Measurements from ENCODE around the gene ZNF433.
"Not testable (repeated sequence)": the region's sequence is repeated elsewhere in the genome, so short reads cannot be mapped to it uniquely, and the experiment has no call there.

Gene ZNF433

DNA sequence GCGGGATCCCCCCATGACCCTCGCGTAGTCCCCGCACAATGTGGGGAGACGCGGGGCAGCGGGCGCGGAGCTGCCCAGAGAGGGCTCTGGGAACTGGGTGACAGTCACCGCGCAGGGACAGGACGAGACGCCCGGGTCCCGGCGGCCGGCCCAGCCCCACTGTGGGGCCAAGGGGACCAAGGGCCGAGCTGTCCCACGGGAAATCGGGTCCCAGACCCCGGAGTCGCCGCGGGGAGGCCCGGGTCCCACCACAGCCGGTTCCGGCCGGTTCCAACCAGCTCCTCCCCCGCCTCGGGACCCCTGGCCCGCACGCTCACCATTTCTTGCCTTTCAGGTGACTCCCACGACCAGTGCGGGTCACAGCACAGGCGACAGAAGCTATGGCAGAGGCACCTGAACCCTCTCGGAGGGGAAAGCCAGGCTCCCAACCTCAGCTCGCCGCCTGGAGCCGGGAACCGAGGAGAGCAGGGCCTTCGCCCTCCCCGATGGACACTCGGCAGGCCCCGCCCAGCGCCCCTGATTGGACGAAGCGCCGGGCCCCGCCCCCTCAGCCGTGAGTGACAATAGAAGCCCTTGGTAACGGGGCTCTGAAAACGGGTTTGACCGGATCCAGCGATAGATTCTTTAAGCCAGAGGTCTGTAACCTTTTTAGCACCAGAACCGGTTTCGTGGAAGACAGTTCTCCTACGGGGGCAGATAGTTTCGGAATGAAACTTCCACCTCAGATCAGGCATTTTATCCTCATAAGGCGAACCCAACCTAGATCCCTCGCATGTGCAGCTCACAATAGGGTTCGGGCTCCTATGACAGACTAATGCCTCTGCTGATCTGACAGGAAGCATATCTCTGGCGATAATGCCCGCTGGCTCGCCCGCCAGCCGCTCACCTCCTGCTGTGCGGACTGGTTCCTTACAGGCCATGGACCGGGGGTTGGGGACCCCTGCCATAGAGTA, at the start of gene ZNF433:
Gene ZNF433, minus strand, starts transcription at position 460 of the 953 bp plus-strand sequence. Its CDS starts 140 bp downstream, at position 320.
- DNase-seq = no peak

DNA sequence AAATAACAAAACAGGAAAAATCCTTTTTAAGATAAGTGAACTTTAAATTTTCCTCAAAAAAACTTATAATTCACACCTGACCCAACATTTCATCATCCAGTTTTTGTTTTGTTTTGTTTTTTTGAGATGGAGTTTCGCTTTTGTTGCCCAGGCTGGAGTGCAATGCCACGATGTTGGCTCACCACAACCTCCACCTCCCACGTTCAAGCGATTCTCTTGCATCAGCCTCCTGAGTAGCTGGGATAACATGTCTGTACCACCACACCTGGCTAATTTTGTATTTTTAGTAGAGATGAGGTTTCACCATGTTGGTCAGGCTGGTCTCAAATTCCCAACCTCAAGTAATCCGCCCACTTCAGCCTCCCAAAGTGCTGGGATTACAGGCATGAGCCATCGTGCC, 47.9 kb upstream of the ZNF433 start:
- DNase-seq = not testable (repeated sequence)

DNA sequence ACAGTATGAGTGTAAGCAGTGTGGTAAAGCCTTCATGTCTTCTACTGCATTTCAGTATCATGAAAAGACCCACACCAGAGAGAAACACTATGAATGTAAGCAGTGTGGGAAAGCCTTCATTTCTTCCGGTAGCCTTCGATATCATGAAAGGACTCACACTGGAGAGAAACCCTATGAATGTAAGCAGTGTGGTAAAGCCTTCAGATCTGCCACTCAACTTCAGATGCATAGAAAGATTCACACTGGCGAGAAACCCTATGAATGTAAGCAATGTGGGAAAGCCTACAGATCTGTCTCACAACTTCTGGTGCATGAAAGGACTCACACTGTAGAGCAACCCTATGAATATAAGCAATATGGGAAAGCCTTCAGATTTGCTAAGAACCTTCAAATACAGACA, 41.9 kb upstream of the ZNF433 start:
- DNase-seq = no peak

DNA sequence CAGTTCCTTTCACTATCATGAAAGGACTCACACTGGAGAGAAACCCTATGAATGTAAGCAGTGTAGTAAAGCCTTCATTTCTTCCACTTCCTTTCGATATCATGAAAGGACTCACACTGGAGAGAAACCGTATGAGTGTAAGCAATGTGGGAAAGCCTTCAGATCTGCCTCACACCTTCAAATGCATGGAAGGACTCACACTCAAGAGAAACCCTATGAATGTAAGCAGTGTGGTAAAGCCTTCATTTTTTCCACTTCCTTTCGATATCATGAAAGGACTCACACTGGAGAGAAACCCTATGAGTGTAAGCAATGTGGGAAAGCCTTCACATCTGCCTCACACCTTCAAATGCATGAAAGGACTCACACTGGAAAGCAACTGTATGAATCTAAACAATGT, 40.9 kb upstream of the ZNF433 start:
- DNase-seq = not testable (repeated sequence)

DNA sequence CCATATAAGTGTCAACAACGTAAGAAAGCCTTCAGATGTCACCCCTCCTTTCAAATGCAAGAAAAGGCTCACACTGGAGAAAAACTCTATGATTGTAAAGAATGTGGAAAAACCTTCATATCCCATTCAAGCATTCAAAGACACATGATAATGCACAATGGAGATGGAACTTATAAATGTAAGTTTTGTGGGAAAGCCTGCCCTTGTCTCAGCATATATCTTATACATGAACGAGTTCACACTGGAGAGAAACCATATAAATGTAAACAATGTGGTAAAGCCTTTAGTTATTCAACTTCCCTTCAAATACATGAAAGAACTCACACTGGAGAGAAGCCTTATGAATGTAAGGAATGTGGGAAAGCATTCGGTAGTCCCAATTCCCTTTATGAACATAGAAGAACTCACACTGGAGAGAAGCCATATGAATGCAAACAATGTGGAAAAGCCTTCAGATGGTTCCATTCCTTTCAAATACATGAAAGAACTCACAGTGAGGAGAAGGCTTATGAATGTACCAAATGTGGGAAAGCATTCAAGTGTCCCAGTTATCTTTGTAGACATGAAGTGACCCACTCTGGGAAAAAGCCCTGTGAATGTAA, 40.2 kb upstream of the ZNF433 start:
- DNase-seq = no peak

DNA sequence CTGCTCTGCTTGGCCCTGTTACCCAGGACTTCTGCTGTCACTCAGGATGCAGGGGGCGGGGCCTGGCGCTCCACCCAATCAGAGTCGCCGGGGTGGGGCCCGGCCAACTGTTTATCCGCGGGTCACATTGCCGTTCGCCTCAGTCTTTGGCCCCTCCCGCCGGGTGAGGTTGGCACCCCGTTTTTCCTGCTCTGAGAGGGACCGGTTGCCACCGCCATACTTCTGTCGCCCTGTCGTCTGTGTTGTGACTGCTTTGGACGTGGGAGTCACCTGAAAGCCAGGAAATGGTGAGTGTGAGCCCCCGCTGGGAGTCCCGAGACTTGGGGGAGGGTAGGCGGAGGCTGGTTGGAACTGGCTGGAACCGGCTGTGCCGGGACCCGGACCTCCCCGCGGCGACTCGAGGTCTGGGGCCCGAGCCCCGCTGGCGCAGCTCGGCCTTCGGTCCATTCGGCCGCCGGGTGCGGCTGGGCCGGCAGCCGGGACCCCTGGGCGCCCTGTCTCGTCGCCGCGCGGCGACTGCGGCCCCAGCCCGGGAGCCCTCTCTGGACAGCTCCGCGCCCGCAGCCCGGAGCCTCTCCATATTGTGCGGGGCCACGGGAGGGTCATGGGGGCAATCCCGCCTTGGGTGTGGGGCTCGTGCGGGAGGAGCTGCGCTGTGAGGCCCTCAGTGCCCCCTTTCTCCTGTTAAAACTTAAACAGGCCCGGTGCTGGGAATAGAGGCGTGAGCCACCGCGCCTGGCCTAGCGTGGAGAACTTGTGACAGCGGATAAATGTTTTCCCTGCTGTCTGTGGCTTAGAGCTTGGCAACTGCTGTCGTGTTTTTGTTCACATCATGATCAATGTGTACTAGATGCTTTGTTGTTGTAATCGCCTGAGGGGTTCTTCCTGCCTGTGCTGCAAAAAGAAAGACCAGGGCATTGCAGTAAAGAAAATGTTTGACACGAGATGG, 29.4 kb upstream of the ZNF433 start, which contains the start of gene ZNF844:
Gene ZNF844, plus strand, starts transcription at position 142 of the 949 bp plus-strand sequence. Its CDS starts 143 bp downstream, at position 285.
- DNase-seq = no peak

DNA sequence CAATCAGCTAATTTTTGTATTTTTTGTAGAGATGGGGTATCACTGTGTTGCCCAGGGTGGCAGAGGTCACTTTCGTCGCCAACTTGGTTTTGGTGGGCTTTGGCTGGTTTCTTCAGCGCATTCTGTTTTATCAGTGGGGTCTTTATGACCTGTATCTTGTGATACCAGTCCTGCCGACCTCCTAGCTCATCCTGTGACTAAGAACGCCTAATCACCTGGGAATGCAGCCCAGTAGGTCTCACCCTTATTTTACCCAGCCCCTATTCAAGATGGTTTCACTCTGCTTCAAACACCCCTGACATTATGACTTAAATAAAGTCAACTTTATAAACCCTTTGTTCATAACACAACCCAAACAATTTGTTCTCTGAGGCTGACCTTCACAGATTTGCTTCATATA, 20.3 kb upstream of the ZNF433 start:
- DNase-seq = no peak

DNA sequence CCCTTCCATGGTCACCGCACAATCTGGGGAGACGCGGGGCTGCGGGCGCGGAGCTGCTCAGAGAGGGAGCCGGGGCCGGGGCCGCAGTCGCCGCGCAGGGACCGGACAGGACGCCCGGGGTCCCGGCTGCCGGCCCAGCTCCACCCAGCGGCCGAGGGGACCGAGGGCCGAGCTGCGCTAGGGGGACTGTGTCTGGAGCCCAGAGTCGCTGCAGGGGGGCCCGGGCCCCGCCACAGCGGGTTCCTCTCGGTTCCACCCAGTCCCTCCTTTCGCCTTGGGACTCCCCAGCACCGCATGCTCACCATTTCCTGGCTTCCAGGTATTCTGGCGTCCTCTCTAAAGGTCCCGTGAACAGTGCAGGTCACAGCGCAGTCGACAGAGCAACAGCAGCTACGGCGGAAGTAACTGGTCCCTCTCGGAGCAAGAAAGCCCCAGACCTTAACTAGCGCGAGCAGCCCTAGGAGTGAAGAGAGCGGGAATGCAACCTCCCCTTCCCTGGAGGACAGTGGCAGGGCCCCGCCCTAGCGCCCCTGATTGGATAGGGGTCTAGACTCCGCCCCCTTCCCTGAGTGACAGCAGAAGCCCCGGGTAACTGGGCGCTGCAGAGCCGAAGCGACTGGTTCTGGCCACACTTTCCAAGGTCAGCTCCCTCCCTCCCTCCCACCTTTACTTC, 17.2 kb upstream of the ZNF433 start, which contains the start of gene ZNF878:
Gene ZNF878, minus strand, starts transcription at position 465 of the 673 bp plus-strand sequence. Its CDS starts 160 bp downstream, at position 305.
- DNase-seq = no peak

DNA sequence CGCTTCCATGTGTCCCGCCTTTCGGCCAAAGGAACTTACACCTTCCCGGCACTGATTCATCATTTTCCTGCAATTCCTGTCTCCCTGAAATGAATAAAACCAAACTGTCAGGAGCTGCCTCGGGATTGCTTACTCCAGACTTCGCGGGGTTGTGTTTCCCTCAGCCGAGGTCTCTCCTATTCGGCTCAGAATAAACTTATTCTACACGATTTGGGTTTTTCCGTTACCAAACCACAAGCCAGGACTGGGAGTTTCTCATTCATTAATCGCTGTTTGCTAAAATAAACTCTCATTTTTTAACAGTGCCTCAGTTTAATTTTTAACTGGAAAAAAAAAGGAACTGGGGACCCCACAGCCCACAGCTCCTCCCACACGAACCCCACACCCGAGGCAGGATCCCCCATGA, 16.6 kb upstream of the ZNF433 start:
- DNase-seq = no peak

DNA sequence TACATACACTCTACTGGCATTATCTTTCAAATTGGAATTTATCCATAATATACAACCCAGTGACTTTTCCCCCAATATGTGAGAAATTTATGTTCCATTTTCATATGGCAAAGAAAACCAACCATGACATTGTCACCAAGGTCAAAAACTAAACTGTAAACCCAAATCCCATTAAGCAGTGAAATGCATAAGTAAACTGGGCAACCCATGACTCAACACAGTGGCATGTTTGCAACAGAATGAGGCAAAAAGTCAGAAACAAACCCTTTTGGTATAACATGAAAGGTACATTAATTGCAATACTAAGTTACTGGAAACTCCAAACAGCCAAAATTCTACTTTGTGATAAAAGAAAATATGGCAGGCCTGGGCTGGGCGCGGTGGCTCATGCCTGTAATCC, 12.4 kb upstream of the ZNF433 start:
- DNase-seq = no peak

DNA sequence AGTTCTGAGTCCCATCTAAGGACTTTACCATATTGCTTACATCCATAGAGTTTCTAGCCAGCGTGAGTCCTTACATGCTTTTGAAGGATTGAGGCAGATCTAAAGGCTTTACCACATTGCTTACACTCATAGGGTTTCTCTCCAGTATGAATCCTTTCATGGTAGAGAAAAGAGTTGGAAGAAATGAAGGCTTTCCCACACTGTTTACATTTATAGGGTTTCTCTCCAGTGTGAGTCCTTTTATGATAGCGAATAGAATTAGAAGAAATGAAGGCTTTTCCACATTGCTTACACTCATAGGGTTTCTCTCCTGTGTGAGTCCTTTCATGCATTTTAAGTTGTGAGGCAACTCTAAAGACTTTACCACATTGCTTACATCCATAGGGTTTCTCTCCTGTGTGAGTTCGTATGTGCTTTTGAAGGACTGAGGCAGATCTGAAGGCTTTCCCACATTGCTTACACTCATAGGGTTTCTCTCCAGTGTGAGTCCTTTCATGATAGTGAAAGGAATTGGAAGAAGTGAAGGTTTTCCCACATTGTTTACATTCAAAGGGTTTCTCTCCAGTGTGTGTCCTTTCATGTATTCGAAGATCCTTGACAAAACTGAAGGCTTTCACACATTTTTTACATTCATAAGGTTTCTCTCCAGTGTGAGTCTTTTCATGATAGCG, 8.4 kb upstream of the ZNF433 start:
- DNase-seq = no peak

DNA sequence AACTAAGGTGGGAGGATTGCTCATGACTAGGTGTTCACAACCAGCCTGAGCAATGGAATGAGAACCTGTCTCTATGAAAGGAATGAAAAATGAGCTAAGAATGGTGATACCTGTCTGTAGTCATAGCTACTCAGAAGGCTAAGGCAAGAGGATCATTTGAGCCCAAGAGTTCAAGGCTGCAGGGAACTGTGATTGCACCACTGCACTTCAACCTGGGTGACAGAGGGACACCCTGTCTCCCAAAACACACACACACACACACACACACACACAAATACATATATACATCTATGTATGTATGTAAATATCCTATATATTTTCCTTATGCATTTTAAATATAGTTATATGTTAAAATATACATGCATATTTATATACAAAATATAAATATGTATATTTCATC, 7.4 kb upstream of the ZNF433 start:
- no peak for DNase-seq

DNA sequence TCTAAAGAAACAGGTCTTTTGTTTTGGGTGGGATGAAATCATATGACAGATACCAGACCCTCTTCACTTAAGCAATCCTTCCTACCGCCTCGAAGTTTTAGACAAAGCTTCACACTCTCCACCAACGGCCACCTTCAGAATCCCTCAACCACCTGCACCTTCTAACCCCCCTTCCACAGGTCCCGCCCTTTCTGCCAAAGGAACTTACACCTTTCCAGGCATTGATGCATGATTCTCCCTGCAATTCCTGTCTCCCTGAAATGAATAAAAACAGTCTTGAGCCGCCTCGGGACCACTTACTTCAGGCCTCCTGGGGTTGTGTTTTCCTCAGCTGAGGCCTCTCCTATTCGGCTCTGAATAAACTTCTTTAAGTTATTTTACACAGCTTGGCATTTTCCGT, 859 bp downstream of the ZNF433 start:
- no peak for DNase-seq

DNA sequence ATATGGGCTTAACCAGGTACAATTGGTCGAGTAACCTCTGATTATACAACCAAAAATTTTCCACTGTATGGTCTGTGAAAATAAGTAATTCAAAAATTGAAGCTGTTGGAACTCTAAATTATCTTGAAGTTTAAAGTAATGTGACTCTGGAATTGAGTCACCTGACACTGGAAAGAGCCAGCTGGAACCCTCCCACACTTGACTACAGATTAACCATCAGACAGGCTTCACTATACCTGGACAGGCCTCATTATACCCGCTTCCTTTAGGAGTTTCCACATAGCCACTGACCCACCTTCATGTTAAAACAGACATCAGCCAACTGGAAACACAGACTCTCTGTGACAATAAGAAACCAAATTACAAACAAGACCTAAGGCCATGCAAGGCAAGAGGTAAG, 1.3 kb downstream of the ZNF433 start:
- DNase-seq = no peak

DNA sequence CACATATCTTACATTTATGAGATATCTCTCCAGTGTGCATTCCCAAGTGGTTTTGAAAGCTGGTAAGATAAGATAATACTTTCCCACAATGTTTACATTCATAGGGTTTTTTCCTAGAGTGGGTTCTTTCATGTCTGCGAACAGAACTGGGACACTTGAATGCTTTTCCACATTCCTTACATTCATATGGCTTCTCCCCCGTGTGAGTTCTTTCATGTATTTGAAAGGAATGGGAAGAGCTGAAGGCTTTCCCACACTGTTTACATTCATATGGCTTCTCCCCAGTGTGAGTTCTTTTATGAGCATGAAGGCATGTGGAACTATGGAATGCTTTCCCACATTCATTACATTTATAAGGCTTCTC, 19.7 kb downstream of the ZNF433 start:
- DNase-seq = no peak

DNA sequence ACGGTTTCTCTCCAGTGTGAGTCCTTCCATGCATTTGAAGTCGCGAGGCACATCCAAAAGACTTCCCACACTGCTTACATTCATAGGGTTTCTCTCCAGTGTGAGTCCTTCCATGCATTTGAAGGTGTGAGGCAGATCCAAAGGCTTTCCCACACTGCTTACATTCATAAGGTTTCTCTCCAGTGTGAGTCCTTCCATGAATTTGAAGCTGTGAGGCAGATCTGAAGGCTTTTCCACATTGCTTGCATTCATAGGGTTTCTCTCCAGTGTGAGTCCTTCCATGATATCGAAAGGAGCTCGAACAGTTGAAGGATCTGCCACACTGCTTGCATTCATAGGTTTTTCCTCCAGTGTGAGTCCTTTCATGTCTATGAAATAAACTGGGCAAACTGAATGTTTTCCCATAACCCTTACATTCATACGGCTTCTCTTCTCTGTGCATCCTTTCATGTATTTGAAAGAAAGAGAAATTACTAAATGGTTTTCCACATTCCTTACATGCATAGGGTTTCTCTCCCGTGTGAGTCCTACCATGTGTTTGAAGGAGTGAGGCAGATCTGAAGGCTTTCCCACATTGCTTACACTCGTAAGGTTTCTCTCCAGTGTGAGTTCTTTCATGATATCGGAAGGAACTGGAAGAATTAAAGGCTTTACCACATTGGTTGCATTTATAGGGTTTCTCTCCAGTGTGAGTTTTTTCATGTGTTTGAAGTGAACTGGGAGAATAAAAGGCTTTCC, 20.3 kb downstream of the ZNF433 start:
- DNase-seq = no peak

DNA sequence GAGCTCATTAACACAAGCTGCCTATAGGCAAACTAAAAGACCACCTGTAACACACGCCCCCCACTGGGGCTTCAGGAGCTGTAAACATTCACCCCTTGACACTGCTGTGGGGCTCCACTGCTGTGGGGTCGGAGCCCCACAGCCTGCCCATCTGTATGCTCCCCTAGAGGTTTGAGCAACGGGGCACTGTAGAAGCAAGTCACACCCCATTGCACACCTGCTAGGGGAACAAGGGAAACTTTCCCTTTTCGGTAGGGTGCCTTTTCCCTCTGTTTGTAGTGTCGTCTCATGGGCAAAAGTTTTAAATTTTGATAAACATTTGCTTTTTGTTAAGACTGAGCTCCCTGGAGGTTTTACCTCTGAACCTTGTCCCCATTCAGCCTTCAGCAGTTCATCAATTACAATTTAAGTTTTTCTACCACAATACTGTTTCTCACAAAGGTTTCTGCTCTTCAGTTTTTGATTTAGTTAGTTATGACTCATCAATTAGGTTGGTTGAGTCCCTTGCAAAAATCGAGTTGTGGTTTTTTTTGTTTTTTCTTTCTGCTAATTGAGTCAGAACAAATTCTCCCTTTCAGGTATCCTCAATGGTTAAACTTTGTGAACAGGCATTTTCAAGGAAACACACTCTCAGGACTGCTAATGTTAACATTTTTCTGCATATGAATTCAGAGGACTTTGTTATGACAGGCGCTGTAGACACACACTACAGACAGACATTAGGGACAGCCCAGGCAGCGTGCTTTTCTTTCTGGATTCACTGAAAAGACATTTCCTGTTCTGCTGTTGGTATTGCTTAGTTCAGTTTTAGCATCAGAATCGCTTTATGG, 35.1 kb downstream of the ZNF433 start:
- DNase-seq = no peak

DNA sequence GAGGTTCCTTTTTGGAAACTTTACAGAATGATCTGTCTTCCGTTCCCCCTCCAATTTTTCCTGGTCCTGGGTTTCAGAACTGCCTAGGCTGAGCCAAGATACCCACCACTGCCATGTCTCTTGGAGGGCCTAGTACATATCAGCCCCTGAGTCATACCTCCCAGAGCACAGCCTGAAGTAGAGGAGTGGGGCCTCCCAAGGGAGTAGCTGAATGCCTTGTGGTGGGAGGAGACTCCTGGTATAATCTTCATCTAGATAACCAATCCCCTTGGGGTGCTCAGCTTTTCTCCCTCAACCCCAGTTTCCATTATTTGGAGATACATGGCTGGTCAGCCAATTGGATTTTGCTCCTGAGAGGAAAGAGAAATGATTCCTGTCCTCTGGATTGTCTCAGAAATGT, 40.3 kb downstream of the ZNF433 start:
- no peak for DNase-seq

DNA sequence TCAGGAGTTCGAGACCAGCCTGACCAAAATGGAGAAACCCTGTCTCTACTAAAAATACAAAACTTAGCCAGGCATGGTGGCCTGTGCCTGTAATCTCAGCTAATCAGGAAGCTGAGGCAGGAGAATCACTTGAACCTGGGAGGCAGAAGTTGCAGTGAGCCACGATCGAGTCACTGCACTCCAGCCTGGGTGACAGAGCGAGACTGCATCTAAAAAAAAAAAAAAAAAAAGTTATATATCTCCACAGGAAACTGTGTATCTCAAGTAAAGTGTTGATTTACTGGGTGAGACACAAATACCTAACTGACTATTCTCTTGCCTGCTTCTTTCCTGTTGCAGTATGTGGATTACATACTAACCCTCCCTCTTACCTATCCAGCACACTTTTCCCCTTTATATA, 43.6 kb downstream of the ZNF433 start:
- not testable (repeated sequence) for DNase-seq

DNA sequence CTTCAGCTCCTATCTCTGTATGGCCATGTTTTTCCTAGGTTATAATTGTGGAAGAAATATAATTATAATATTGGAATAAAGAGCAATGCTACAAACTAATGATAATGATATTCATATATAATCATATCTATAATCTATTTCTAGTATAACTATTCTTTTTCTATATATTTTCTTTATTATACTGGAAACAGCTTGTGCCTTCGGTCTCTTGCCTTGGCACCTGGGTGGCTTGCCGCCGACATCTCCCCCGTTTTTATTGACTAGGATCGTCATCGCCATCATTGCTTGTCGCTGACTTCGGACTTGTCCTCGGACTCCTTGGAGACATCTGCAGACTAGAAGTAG, 46.4 kb downstream of the ZNF433 start:
- DNase-seq = no peak

All from MV-4-11 (cell line).